NT2/D1 (cell line): ENCODE results near the gene KCNH2.

Experiments
- DNase-seq: peaks from one replicate; pipeline ENCODE4 v3.0.0-alpha.2; 2011; ENCODE audit warnings: low read depth, low spot score
- H3K27me3 ChIP-seq: 2 replicates; pipeline ENCODE4 v1.6.0; 2011; ENCODE audit warnings: mild to moderate bottlenecking; ENCODE audit not compliant: insufficient read length, insufficient read depth
- H3K36me3 ChIP-seq: 2 replicates; pipeline ENCODE4 v1.6.1; 2011; ENCODE audit warnings: mild to moderate bottlenecking, low read length, mixed read lengths; ENCODE audit not compliant: insufficient read depth, insufficient read length
- H3K4me1 ChIP-seq: 2 replicates; pipeline ENCODE4 v1.5.1; 2011; ENCODE audit not compliant: insufficient read depth, insufficient read length
- H3K4me3 ChIP-seq: 2 replicates; pipeline ENCODE4 v1.5.1; 2011; ENCODE audit warnings: low read depth; ENCODE audit not compliant: insufficient read length
- H3K9ac ChIP-seq: 2 replicates; pipeline ENCODE4 v1.6.0; 2011; ENCODE audit warnings: low read depth; ENCODE audit not compliant: insufficient read length
- H3K9me3 ChIP-seq: 2 replicates; pipeline ENCODE4 v1.5.1; 2011; ENCODE audit warnings: mild to moderate bottlenecking, low read length; ENCODE audit not compliant: insufficient read depth
- SUZ12 ChIP-seq: IDR thresholded peaks from 2 replicates; pipeline ENCODE4 v1.6.1; 2011; ENCODE audit not compliant: insufficient read length, insufficient read depth; ENCODE audit errors: extremely low read depth
- YY1 ChIP-seq: IDR thresholded peaks from 2 replicates; pipeline ENCODE4 v1.6.1; 2011; ENCODE audit not compliant: insufficient read length, insufficient read depth
- ZNF274 ChIP-seq: IDR thresholded peaks from 2 replicates; pipeline ENCODE4 v1.6.1; 2011; ENCODE audit warnings: mild to moderate bottlenecking, low read depth, low read length

Gene KCNH2

DNA sequence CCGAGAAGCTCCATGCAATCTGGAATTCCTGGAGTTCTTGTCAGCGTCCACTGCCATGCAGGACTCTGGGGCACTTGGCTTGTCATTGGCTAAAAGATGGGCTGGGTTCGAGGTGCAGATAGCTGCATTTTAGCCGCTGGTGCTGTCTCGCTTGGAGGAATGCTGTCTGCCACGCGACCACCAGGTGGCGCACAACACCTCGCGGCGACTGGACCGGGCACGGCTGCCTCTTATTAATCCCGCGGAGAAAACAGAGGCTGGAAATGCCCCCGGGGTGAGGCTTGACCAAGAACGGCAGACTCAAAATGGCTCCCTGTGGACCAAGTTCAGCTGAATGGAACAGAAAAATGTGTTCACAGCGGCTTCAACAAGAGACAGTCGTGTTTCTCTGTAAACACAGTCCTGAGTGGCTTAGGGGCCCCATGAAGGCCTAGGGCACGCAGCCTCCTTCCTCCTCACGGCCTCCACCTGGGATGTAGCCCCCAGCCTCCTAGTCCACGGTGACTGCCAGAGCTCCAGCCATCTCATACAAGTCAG is 79.6 kb downstream of the KCNH2 start:
- H3K9ac ChIP-seq: no peak overlapping the region
- no peaks in the 10 kb centered on the region for H3K36me3 ChIP-seq
- TF ChIP-seq YY1 (peak; percentile 31), ZNF274 (no peak)
- peaks cover 21% of the 10 kb centered on the region for H3K27me3 ChIP-seq
- DNase-seq: peak; percentile 52
- no peak overlapping the region for H3K4me3 ChIP-seq
- peaks cover 13% of the 10 kb centered on the region for H3K4me1 ChIP-seq
- H3K9me3 ChIP-seq: 0 out of 2 replicates have a peak, but pooled peaks cover 3% of the 10 kb centered on the region

DNA sequence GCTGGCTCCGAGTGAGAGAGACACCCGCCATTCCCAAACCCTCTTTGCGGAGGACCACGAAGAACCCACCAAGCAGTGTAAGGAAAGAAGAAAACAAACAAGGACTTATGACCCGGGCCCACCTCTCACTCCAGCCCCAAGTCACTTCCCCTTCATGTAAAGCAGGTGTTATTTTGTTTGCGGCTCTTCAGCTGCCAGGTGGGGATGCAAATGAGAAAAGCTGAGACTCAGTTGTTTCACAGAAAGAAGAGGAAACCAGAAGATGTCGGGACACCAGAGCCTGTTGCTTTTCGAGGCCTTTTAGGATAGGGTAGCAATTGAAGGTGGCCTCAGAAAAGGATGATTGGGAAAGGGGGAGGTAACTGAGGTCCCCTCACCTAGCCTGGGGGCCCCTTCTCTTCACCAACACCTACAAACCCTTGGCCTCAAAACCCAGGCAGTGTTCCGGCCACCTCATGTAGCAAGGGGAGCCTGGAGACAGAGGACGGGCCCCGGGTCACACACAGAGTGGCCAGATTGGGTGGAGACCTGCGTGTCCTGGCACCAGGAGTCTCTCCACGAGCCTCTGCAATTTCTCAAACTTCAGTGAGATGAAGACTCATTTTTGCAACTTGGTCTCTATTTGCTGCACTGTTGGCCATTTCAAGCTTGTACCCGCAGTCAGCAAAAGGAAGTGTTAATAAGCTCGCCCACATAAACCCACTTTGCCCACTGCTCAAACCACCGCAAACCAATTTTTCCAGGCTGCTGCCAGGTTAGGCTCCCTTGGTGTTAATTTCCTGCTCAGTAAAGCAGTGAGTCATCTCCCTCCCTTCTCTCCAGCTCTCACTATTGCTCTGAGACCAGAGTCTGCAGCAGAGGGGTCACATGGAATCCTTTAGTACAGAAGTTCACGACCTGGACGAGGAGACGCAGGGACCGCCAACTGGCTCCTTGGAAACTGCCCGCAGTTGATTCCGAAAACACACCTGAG is 80.3 kb downstream of the KCNH2 start:
- 0 out of 2 replicates have a peak, but pooled peaks cover 3% of the 10 kb centered on the region for H3K9me3 ChIP-seq
- H3K36me3 ChIP-seq: no peaks in the 10 kb centered on the region
- H3K4me3 ChIP-seq: no peak overlapping the region
- no peak for DNase-seq
- H3K9ac ChIP-seq: no peak overlapping the region
- H3K4me1 ChIP-seq: peaks cover 13% of the 10 kb centered on the region
- H3K27me3 ChIP-seq: peaks cover 21% of the 10 kb centered on the region
- no peak for TF ChIP-seq YY1

DNA sequence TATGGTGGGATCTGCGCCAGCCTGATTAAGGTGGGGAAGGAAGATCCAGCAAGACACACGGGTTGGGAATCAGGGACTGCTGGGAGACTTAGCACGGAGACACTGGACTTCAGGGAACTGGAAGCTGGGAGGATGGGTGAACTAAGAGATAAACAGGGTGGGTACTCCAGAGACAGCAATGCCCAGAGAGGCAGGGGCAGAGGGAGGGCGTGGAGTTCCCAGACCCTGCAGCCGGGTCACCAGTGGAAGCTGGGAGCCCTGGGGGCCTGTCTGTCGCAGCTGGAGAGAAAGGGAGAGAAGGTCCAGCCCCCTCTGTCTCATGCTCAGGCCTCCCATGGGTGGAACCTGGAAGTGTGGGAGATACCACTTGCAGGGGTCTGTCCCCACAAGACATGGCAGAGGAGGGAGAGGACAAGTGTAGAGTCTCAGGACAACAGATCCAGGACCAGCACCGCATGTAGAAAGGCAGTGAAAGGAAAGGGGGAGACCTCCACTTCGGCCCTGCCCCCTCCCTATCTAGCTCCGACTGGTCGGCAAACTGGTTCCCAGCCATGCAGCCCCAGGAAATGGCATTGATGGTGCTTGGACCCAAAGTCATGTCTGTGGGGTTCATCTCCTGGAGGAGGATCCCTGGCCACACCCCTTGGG is 81.4 kb downstream of the KCNH2 start:
- Histone ChIP-seq H3K9ac (no peak overlapping the region), H3K4me1 (peaks cover 12% of the 10 kb centered on the region), H3K36me3 (no peaks in the 10 kb centered on the region), H3K9me3 (0 out of 2 replicates have a peak, but pooled peaks cover 3% of the 10 kb centered on the region), H3K27me3 (peaks cover 21% of the 10 kb centered on the region), H3K4me3 (no peak overlapping the region)
- TF ChIP-seq ZNF274 (no peak), SUZ12 (no peak), YY1 (no peak)
- DNase-seq: no peak

DNA sequence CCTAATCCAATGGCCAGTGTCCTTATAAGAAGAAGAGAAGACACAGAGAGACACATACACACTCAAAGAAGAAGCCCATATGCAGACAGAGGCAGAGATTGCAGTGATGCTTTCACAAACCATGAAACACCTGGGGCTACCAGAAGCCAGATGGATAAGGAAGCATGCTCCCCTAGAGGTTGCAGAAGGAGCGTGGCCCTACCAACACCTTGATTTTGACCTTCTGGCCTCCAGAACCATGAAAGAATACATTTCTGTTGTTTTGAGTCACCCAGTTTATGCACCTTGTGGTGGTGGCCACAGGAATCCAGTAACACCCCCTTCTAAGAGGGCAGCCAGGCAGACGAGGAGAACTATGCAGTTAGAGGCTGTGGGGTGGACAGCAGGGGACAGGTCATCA is 82.3 kb downstream of the KCNH2 start:
- Histone ChIP-seq H3K36me3 (no peaks in the 10 kb centered on the region), H3K9ac (no peak overlapping the region), H3K4me1 (peaks cover 8% of the 10 kb centered on the region), H3K9me3 (0 out of 2 replicates have a peak, but pooled peaks cover 3% of the 10 kb centered on the region), H3K4me3 (no peak overlapping the region), H3K27me3 (peaks cover 21% of the 10 kb centered on the region)
- DNase-seq: no peak
- TF ChIP-seq YY1 (no peak), ZNF274 (no peak), SUZ12 (no peak)
